ENCODE measurements around the gene SPATA4.

- no peak for TF ChIP-seq CTCF (IDR thresholded peaks at IDR 0.05 in 2 of 3, conservative IDR thresholded peaks at IDR 0.05 in 1 of 3; ENCODE audit: insufficient read depth in 2 of 3, low read depth in 1 of 3, low read length in 3 of 3)
- TF ChIP-seq BRF1 (IDR thresholded peaks at IDR 0.05; ENCODE audit: borderline replicate concordance, extremely low read depth, insufficient read length): no peak
- TF ChIP-seq ZBTB49 (CRISPR knock-in tag; IDR thresholded peaks at IDR 0.05; ENCODE audit: borderline replicate concordance): no peak
- no peak for TF ChIP-seq CBX8 (IDR thresholded peaks at IDR 0.05; ENCODE audit: borderline replicate concordance, extremely low read depth, low read depth, low read length, poor library complexity, severe bottlenecking)
- TF ChIP-seq NFIC (IDR thresholded peaks at IDR 0.05): no peak
- no peak for TF ChIP-seq ZNF586 (CRISPR knock-in tag; conservative IDR thresholded peaks at IDR 0.05)
These were observed 44.7 kb downstream of the SPATA4 start for GRCh38 chr4:176150704-176151103.

Measured in K562 (cell line).